HFFc6 (cell line): ENCODE results near the gene STK32C. TPM values are rescaled to one million over a fixed set of nuclear protein-coding genes. Genes with fewer than 3 reads are reported as not detected.
"Not testable (repeated sequence)": the region's sequence is repeated elsewhere in the genome, so short reads cannot be mapped to it uniquely, and the experiment has no call there.

ENCODE experiments used
- DNase-seq: peaks from one replicate; pipeline ENCODE4 v3.0.0-alpha.2; 2018
- H3K27ac Mint-ChIP-seq: 2 replicates; pipeline ENCODE4 v1.8.0; 2020; ENCODE audit warnings: mild to moderate bottlenecking, mixed read lengths
- H3K27me3 Mint-ChIP-seq: 2 replicates; pipeline ENCODE4 v1.8.0; 2021; ENCODE audit warnings: mild to moderate bottlenecking, moderate library complexity, mixed read lengths; ENCODE audit not compliant: insufficient read depth
- H3K36me3 Mint-ChIP-seq: 2 replicates; pipeline ENCODE4 v1.8.0; 2021; ENCODE audit warnings: low read depth, mixed read lengths
- H3K4me1 Mint-ChIP-seq: 2 replicates; pipeline ENCODE4 v1.8.0; 2020; ENCODE audit warnings: low read depth, mixed read lengths
- H3K4me3 Mint-ChIP-seq: 2 replicates; pipeline ENCODE4 v1.8.0; 2020; ENCODE audit warnings: mild to moderate bottlenecking, moderate library complexity, mixed read lengths
- H3K9me3 Mint-ChIP-seq: 2 replicates; pipeline ENCODE4 v1.8.0; 2020; ENCODE audit warnings: mild to moderate bottlenecking, mixed read lengths
- CTCF ChIP-seq: fragments of 200-600 bp; sonication (generic); IDR thresholded peaks from 2 replicates; pipeline ENCODE4 v1.5.0; 2021; ENCODE audit warnings: antibody characterized with exemption, mild to moderate bottlenecking
- total RNA-seq, 6 experiments: library from RNA; stranded (reverse); fragmentation: NEBNext Ultra II Directional; extraction: Animal tissue kit (Norgen Biotek cat#: 25700); gene quantifications; 2 replicates in 1 of 6; 3 replicates in 5 of 6; pipeline ENCODE4 v1.2.3, GENCODE V29; 2021

STK32C gene
- total RNA-seq, 6 experiments from 2014 or later = 5.5 to 8.3 (median 7.2) TPM

DNA sequence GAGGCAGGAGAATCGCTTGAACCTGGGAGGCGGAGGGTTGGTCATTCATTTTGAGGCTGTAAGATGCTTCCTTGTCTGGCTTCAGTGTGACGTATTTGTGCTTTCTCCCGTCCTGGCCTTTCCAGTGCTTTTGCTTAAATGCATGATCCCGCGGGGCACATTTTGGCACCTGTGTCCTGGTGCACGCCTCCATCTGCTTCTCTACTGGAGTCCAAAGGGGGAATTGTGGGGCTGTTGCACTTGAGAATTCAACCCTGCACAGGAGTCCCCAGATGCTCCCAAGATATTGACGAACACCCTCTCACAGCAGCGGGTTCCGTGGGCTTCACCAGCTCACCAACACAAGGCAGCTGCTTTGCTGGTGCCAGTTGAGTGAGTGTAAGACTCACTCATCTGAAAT lies 14.0 kb upstream of the STK32C start:
- no peak for DNase-seq
- Mint-ChIP-seq H3K4me1 (peaks cover 55% of the 10 kb centered on the region), H3K27me3 (no peaks in the 10 kb centered on the region; the same call in 1 of the 2 replicates), H3K4me3 (no peak overlapping the region), H3K36me3 (peaks cover 29% of the 10 kb centered on the region), H3K27ac (no peak overlapping the region), H3K9me3 (no peaks in the 10 kb centered on the region)
- no peak for TF ChIP-seq CTCF

- no peak overlapping the region for H3K4me3 Mint-ChIP-seq
- peaks cover 21% of the 10 kb centered on the region for H3K36me3 Mint-ChIP-seq
- no peaks in the 10 kb centered on the region for H3K9me3 Mint-ChIP-seq
- no peak for DNase-seq
- H3K4me1 Mint-ChIP-seq = peaks cover 55% of the 10 kb centered on the region
- H3K27me3 Mint-ChIP-seq = no peaks in the 10 kb centered on the region; the same call in 1 of the 2 replicates
- no peak for TF ChIP-seq CTCF
- peak overlapping the region; percentile 98 for H3K27ac Mint-ChIP-seq
Measured at GRCh38 chr10:132320654-132321469, 13.1 kb upstream of the STK32C start.

DNA sequence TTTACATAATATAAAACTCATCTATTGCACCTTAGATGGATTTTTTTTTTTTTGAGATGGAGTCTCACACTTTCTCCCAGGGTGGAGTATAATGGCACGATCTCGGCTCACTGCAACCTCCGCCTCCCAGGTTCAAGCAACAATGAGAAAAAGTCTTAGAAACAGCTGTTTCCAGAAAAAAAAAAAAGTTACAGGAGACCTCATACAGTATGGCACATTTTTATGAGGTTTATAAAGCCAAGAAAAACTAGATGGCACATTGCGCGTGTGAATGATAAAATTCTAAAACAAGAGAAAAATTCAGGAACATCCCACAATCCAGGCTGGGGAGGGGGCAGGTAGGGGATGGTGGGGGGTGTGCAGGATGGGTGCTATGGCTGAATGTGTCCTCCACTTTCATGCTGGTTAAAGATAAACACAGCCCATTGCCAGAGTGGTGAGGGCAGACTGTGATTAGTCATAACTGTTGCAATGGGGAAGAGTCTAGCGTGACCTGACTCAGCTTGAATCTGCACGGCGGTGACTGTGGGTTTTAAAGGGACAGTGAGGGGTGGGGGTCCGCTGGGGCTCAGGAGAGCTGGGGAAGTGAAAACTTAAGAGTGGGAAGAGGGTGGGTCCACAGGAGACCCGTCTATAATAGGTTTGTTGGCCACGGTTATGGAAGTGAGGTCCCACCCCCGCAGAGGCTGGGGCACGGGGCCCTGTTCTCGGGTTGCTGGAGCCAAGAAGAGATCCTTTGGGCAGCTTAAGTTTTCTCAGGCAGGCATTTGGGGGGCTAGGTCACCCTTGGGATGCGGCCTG lies 12.3 kb upstream of the STK32C start:
- peak overlapping the region; percentile 61 for H3K4me3 Mint-ChIP-seq
- peak; percentile 84 for DNase-seq
- H3K36me3 Mint-ChIP-seq = peaks cover 17% of the 10 kb centered on the region
- TF ChIP-seq CTCF = no peak
- H3K4me1 Mint-ChIP-seq = peaks cover 55% of the 10 kb centered on the region
- no peaks in the 10 kb centered on the region; the same call in 1 of the 2 replicates for H3K27me3 Mint-ChIP-seq
- peak overlapping the region; percentile 98 for H3K27ac Mint-ChIP-seq
- H3K9me3 Mint-ChIP-seq = no peaks in the 10 kb centered on the region

GRCh38 chr10:132317477-132317876 lies 9.7 kb upstream of the STK32C start:
- not testable (repeated sequence) for DNase-seq, H3K4me3 Mint-ChIP-seq, H3K27ac Mint-ChIP-seq, H3K27me3 Mint-ChIP-seq, H3K9me3 Mint-ChIP-seq
- peaks cover 37% of the 10 kb centered on the region for H3K4me1 Mint-ChIP-seq
- H3K36me3 Mint-ChIP-seq = peaks cover 10% of the 10 kb centered on the region

- Mint-ChIP-seq H3K27me3 (no peaks in the 10 kb centered on the region; the same call in 1 of the 2 replicates), H3K4me3 (no peak overlapping the region)
Measured at GRCh38 chr10:132316133-132316532, 8.4 kb upstream of the STK32C start.

DNA sequence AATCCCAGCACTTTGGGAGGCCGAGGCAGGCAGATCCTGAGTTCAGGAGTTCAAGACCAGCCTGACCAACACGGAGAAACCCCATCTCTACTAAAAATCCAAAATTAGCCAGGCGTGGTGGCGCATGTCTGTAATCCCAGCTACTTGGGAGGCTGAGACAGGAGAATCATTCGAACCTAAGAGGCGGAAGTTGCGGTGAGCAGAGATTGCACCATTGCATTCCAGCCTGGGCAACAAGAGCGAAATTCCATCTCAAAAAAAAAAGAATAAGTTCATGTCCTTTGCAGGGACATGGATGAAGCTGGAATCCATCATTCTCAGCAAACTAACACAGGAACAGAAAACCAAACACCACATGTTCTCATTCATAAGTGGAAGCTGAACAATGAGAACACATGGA lies 7.1 kb upstream of the STK32C start:
- not testable (repeated sequence) for DNase-seq, H3K4me3 Mint-ChIP-seq
- H3K4me1 Mint-ChIP-seq = peaks cover 22% of the 10 kb centered on the region

More at GRCh38 chr10:132316133-132316532, 8.4 kb upstream of the STK32C start:
- DNase-seq = no peak
- no peak for TF ChIP-seq CTCF
- H3K4me1 Mint-ChIP-seq = peaks cover 35% of the 10 kb centered on the region
- H3K9me3 Mint-ChIP-seq = peaks cover 4% of the 10 kb centered on the region; the same call in 1 of the 2 replicates
- no peak overlapping the region for H3K27ac Mint-ChIP-seq
- peaks cover 10% of the 10 kb centered on the region for H3K36me3 Mint-ChIP-seq

More for the DNA sequence above, 7.1 kb upstream of the STK32C start:
- not testable (repeated sequence) for H3K27ac Mint-ChIP-seq, H3K27me3 Mint-ChIP-seq, H3K9me3 Mint-ChIP-seq
- H3K36me3 Mint-ChIP-seq = peaks cover 10% of the 10 kb centered on the region
